CD14-positive monocyte (primary cell): ENCODE measurements around the gene SYNJ2. TPM values are rescaled to one million over a fixed set of nuclear protein-coding genes. Genes with fewer than 3 reads are reported as not detected.
A peak's percentile ranks its signal among the peaks of the same experiment; 100 is the strongest.

ENCODE experiments used
- DNase-seq, 3 donors: peaks; one replicate each; pipeline ENCODE4 v3.0.0-alpha.2; 2011 to 2022
- H2AFZ ChIP-seq: 2 replicates; pipeline ENCODE4 v1.6.0; 2012; ENCODE audit warnings: mild to moderate bottlenecking, low read depth, low read length, inconsistent platforms; ENCODE audit not compliant: insufficient read depth, poor library complexity, severe bottlenecking
- H3K27ac ChIP-seq, 2 donors: 1 replicate in 1 of 2; 2 replicates in 1 of 2; pipeline ENCODE4 v1.5.1; 2012 to 2013; ENCODE audit warnings: low read length in 2 of 2, control low read depth in 1 of 2, inconsistent platforms in 1 of 2, low read depth in 1 of 2, mild to moderate bottlenecking in 1 of 2
- H3K27me3 ChIP-seq, 2 donors: one replicate each; pipeline versions ENCODE4 v1.6.0 to v1.6.1; 2011 to 2013; ENCODE audit warnings: low read length in 2 of 2; ENCODE audit not compliant: control insufficient read depth in 2 of 2, insufficient read depth in 2 of 2
- H3K36me3 ChIP-seq, 2 donors: replicated peaks in 1 of 2; 1 replicate in 1 of 2; 2 replicates in 1 of 2; pipeline versions ENCODE4 v1.5.1 to v1.6.1; 2012 to 2013; ENCODE audit warnings: low read length in 2 of 2, control low read depth in 1 of 2, inconsistent platforms in 1 of 2, mild to moderate bottlenecking in 1 of 2; ENCODE audit not compliant: insufficient read depth in 2 of 2, control insufficient read depth in 1 of 2
- H3K4me1 ChIP-seq, 2 donors: 1 replicate in 1 of 2; 2 replicates in 1 of 2; pipeline versions ENCODE4 v1.5.1 to v1.6.1; 2012 to 2013; ENCODE audit warnings: low read length in 2 of 2, control low read depth in 1 of 2, inconsistent platforms in 1 of 2, mild to moderate bottlenecking in 1 of 2, moderate library complexity in 1 of 2; ENCODE audit not compliant: insufficient read depth in 2 of 2, control insufficient read depth in 1 of 2
- H3K4me2 ChIP-seq: replicated peaks from 2 replicates; pipeline ENCODE3; 2012; ENCODE audit warnings: low read length, moderate library complexity, mild to moderate bottlenecking; ENCODE audit not compliant: poor library complexity, severe bottlenecking; ENCODE audit errors: extremely low read depth
- H3K4me3 ChIP-seq, 3 experiments: fragments of 200-600 bp in 1 of 3; sonication (generic) in 1 of 3; replicated peaks in 1 of 3; 1 replicate in 2 of 3; 2 replicates in 1 of 3; pipeline ENCODE4 v1.5.1; 2011 to 2013; ENCODE audit warnings: low read length in 3 of 3, mild to moderate bottlenecking in 3 of 3, control low read depth in 2 of 3, low read depth in 2 of 3, inconsistent platforms in 1 of 3, moderate library complexity in 1 of 3
- H3K79me2 ChIP-seq: 2 replicates; pipeline ENCODE4 v1.6.0; 2012; ENCODE audit warnings: mild to moderate bottlenecking, control low read depth, inconsistent platforms, low read length, moderate library complexity; ENCODE audit not compliant: insufficient read depth
- H3K9ac ChIP-seq: 2 replicates; pipeline ENCODE4 v1.6.0; 2017; ENCODE audit warnings: low read length, mild to moderate bottlenecking; ENCODE audit not compliant: insufficient read depth, poor library complexity, severe bottlenecking
- H3K9me3 ChIP-seq, 2 donors: replicated peaks in 1 of 2; 1 replicate in 1 of 2; 2 replicates in 1 of 2; pipeline versions ENCODE4 v1.5.1 to v1.6.1; 2012 to 2013; ENCODE audit warnings: low read length in 2 of 2, control low read depth in 1 of 2; ENCODE audit not compliant: control insufficient read depth in 1 of 2, insufficient read depth in 1 of 2
- H4K20me1 ChIP-seq: 2 replicates; pipeline ENCODE4 v1.6.0; 2012; ENCODE audit warnings: mild to moderate bottlenecking, low read length, control low read depth, moderate library complexity; ENCODE audit not compliant: insufficient read depth
- H3K27ac Mint-ChIP-seq, 7 donors: one replicate each; pipeline ENCODE4 v1.8.0; 2020; ENCODE audit warnings: mild to moderate bottlenecking in 7 of 7, mixed read lengths in 7 of 7, moderate library complexity in 6 of 7, inconsistent platforms in 2 of 7
- H3K27me3 Mint-ChIP-seq, 3 donors: one replicate each; pipeline ENCODE4 v1.8.0; 2021 to 2022; ENCODE audit warnings: low read depth in 3 of 3, mild to moderate bottlenecking in 3 of 3, mixed read lengths in 3 of 3, moderate library complexity in 3 of 3, inconsistent platforms in 1 of 3
- H3K36me3 Mint-ChIP-seq, 2 donors: one replicate each; pipeline ENCODE4 v1.8.0; 2020; ENCODE audit warnings: mixed read lengths in 2 of 2, inconsistent platforms in 1 of 2, mild to moderate bottlenecking in 1 of 2
- H3K4me1 Mint-ChIP-seq: one replicate; pipeline ENCODE4 v1.8.0; 2020; ENCODE audit warnings: mild to moderate bottlenecking, mixed read lengths
- H3K4me3 Mint-ChIP-seq, 2 donors: one replicate each; pipeline ENCODE4 v1.8.0; 2020; ENCODE audit warnings: mild to moderate bottlenecking in 2 of 2, mixed read lengths in 2 of 2, moderate library complexity in 1 of 2
- H3K9me3 Mint-ChIP-seq, 7 donors: one replicate each; pipeline ENCODE4 v1.8.0; 2020 to 2022; ENCODE audit warnings: mixed read lengths in 7 of 7, mild to moderate bottlenecking in 6 of 7, moderate library complexity in 6 of 7, inconsistent platforms in 2 of 7
- WGBS: methylation state at CpG from one replicate; pipeline ENCODE4 v1.1.5; 2013; ENCODE audit warnings: missing lambda C conversion rate; ENCODE audit not compliant: insufficient coverage; 5-methylcytosine and 5-hydroxymethylcytosine counted together
- intact Hi-C, 2 donors: fragments of 100-400 bp; cut with micrococcal nuclease; formaldehyde crosslinking; loops; one replicate each; pipeline versions ENCODE4 v1.15.0 to v1.15.1; 2023
- polyA plus RNA-seq, 3 donors: library from polyadenylated mRNA; depleted of rRNA in 1 of 3; unstranded in 2 of 3; stranded (reverse) in 1 of 3; fragments of 300-500 nt in 2 of 3; fragments of >200 nt in 1 of 3; fragmentation: Illumina TruSeq in 2 of 3; gene quantifications; 1 replicate in 2 of 3; 2 replicates in 1 of 3; pipeline ENCODE4 v1.2.3, GENCODE V29; 2012 to 2021
- TF ChIP-seq, protein P1 (sequence below): fragments of 200-600 bp; IDR thresholded peaks from one replicate; pipeline ENCODE4 v1.8.0; 2022; ENCODE audit warnings: antibody characterized with exemption, mild to moderate bottlenecking

The SYNJ2 gene
- polyA plus RNA-seq, 3 donors, result 0.82 to 2.0 (median 1.6) TPM

DNA sequence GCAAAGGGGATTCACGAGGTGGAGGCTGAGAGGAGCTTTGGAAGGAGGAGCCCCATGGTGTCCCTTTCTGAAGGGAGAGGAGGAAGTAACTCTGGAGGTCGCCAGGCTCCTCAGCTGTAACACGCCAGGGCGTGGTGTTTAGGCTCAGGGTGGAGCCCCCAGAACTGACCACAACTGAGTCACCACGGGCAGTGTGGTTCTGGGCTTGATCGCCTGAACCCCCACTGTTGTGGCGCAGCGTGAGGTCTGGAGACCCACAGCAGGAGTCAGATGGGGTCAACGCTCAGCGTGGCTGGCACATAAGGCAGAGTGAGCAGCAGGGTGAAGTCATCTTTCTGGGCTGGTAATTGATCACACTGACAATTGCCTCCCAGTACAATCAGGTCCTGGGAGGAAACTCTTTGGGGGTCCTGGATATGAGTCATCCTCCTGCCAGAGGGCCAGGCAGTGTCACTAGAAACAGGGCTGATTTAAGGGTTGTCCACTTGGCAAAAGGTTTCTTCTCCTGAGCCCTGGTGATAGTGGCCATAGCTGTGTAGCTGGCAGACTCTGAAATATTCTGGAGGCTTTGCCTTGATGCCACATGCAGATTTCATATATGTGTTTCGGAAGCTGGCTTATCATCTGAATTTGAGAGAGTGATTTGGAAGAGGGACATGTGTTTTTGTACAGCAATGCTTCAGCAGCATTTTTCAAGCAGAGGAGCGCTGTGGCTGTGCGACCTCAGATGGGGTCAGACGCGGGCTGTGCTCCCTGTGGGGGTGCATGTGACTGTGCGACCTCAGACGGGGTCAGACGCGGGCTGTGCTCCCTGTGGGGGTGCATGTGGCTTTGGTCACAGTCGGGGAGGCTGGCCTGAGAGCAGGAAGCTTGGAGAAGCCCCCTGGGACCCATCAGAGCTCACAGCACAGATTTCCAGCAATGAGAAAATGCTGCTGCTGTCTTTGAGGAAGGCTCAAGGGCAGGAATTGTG is 50.0 kb downstream of the SYNJ2 start:
- TF ChIP-seq, protein P1, sequence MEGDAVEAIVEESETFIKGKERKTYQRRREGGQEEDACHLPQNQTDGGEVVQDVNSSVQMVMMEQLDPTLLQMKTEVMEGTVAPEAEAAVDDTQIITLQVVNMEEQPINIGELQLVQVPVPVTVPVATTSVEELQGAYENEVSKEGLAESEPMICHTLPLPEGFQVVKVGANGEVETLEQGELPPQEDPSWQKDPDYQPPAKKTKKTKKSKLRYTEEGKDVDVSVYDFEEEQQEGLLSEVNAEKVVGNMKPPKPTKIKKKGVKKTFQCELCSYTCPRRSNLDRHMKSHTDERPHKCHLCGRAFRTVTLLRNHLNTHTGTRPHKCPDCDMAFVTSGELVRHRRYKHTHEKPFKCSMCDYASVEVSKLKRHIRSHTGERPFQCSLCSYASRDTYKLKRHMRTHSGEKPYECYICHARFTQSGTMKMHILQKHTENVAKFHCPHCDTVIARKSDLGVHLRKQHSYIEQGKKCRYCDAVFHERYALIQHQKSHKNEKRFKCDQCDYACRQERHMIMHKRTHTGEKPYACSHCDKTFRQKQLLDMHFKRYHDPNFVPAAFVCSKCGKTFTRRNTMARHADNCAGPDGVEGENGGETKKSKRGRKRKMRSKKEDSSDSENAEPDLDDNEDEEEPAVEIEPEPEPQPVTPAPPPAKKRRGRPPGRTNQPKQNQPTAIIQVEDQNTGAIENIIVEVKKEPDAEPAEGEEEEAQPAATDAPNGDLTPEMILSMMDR, result no peak
- Histone ChIP-seq H3K27me3 (no peaks in the 10 kb centered on the region), H3K36me3 (no peaks in the 10 kb centered on the region), H3K9me3 (no peaks in the 10 kb centered on the region), H3K4me1 (peaks cover 55 to 72% of the 10 kb centered on the region in 2 donors), H3K79me2 (no peaks in the 10 kb centered on the region), H3K9ac (peak overlapping the region; percentile 58), H2AFZ (peak overlapping the region; percentile 43), H3K4me3 (peak overlapping the region in 2 of 3 experiments; percentile 2 to 51), H3K27ac (peak overlapping the region; percentile 59 to 92), H4K20me1 (no peaks in the 10 kb centered on the region), H3K4me2 (peak overlapping the region; percentile 60)
- 32% methylated on average over 18 of the region's 20 CpGs for WGBS
- peak; percentile 97 to 98 (median 97) for DNase-seq
- Mint-ChIP-seq H3K9me3 (peaks cover 0 to 3% (median 0%) of the 10 kb centered on the region in 7 donors), H3K4me1 (peaks cover 46% of the 10 kb centered on the region), H3K4me3 (peak overlapping the region; percentile 68 to 82), H3K27ac (peak overlapping the region; percentile 87 to 98 (median 96)), H3K36me3 (peaks cover 0 to 2% of the 10 kb centered on the region in 2 donors), H3K27me3 (peaks cover 0 to 8% (median 6%) of the 10 kb centered on the region in 3 donors)
- intact Hi-C loops, result loop anchor here in 1 of 2 donors (5.0 kb wide), 2 partner anchors 41 to 49 kb away; partner anchors contain the start of gene SYNJ2

GRCh38 chr6:158032354-158032733 is 50.7 kb downstream of the SYNJ2 start:
- Histone ChIP-seq H3K9ac (peak overlapping the region; percentile 58), H3K4me2 (peak overlapping the region; percentile 60), H2AFZ (peak overlapping the region; percentile 43), H3K27ac (peak overlapping the region; percentile 59 to 92), H3K4me1 (peaks cover 49 to 65% of the 10 kb centered on the region in 2 donors), H3K36me3 (no peaks in the 10 kb centered on the region), H3K9me3 (no peaks in the 10 kb centered on the region), H4K20me1 (no peaks in the 10 kb centered on the region), H3K4me3 (peak overlapping the region in 1 of 3 experiments; percentile 51), H3K79me2 (no peaks in the 10 kb centered on the region), H3K27me3 (no peaks in the 10 kb centered on the region)
- H3K9me3 Mint-ChIP-seq, result peaks cover 0 to 3% (median 0%) of the 10 kb centered on the region in 7 donors
- H3K4me1 Mint-ChIP-seq, result peaks cover 39% of the 10 kb centered on the region
- DNase-seq, result no peak
- H3K27ac Mint-ChIP-seq, result peak overlapping the region in 6 of 7 donors; percentile 91 to 98 (median 96)
- intact Hi-C loops, result loop anchor here in 1 of 2 donors (5.0 kb wide), 2 partner anchors 40 to 50 kb away; partner anchors contain the start of gene SYNJ2
- 99% methylated on average over 9 of the region's 9 CpGs for WGBS
- TF ChIP-seq, protein P1, result no peak
- peaks cover 0 to 4% (median 3%) of the 10 kb centered on the region in 3 donors for H3K27me3 Mint-ChIP-seq
- peaks cover 0 to 1% of the 10 kb centered on the region in 2 donors for H3K36me3 Mint-ChIP-seq
- no peak overlapping the region for H3K4me3 Mint-ChIP-seq
